ENCODE results near the gene DDIAS. TPM values are rescaled to one million over a fixed set of nuclear protein-coding genes. Genes with fewer than 3 reads are reported as not detected.
"Not testable (repeated sequence)": the region's sequence is repeated elsewhere in the genome, so short reads cannot be mapped to it uniquely, and the experiment has no call there.

The DDIAS gene, protein sequence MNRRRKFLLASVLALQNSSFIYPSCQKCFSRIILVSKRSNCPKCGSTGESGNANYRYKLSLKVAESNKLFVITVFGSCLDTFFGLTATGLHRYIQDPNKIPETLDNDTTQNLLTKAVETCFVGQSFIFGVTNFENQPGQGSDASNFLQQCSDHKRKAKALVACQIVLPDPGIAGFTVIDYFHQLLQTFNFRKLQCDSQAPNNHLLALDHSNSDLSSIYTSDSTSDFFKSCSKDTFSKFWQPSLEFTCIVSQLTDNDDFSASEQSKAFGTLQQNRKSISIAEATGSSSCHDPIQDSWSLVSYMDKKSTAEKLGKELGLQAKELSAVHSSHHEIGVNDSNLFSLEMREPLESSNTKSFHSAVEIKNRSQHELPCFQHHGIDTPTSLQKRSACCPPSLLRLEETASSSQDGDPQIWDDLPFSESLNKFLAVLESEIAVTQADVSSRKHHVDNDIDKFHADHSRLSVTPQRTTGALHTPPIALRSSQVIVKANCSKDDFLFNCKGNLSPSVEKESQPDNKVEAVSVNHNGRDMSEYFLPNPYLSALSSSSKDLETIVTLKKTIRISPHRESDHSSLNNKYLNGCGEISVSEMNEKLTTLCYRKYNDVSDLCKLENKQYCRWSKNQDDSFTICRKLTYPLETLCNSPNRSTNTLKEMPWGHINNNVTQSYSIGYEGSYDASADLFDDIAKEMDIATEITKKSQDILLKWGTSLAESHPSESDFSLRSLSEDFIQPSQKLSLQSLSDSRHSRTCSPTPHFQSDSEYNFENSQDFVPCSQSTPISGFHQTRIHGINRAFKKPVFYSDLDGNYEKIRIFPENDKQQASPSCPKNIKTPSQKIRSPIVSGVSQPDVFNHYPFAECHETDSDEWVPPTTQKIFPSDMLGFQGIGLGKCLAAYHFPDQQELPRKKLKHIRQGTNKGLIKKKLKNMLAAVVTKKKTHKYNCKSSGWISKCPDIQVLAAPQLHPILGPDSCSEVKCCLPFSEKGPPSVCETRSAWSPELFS
- 10 to 100 TPM in 1 of 12 donors, 1 to 10 TPM in 10, not detected in 1; 2.6 to 11.1 (median 4.3) TPM for polyA plus RNA-seq (ENCODE audit: insufficient read length in 12 of 12)
- long read RNA-seq, donor 1, partial matches to known transcripts: 0 of 1 reads
- long read RNA-seq, donor 1, other reads (novel, unspliced or antisense): 0 of 1 reads
- long read RNA-seq, donor 2, partial matches to known transcripts: 0 of 1 reads
- long read RNA-seq, donor 2, other reads (novel, unspliced or antisense): 0 of 1 reads
- long read RNA-seq, donor 3: 0 reads
- long read RNA-seq, donor 4: 0 reads
- long read RNA-seq, donor 5: 0 reads
- long read RNA-seq, donor 6: 0 reads
- long read RNA-seq, donor 7: 0 reads
- long read RNA-seq, donor 8, partial matches to known transcripts: 0 of 1 reads
- long read RNA-seq, donor 8, other reads (novel, unspliced or antisense): 0 of 1 reads
- long read RNA-seq, donor 9: 0 reads
- long read RNA-seq, donor 10, partial matches to known transcripts: 0 of 1 reads
- long read RNA-seq, donor 10, other reads (novel, unspliced or antisense): 0 of 1 reads
- long read RNA-seq, donor 11, partial matches to known transcripts: 0 of 2 reads
- long read RNA-seq, donor 11, other reads (novel, unspliced or antisense): 0 of 2 reads

DNA sequence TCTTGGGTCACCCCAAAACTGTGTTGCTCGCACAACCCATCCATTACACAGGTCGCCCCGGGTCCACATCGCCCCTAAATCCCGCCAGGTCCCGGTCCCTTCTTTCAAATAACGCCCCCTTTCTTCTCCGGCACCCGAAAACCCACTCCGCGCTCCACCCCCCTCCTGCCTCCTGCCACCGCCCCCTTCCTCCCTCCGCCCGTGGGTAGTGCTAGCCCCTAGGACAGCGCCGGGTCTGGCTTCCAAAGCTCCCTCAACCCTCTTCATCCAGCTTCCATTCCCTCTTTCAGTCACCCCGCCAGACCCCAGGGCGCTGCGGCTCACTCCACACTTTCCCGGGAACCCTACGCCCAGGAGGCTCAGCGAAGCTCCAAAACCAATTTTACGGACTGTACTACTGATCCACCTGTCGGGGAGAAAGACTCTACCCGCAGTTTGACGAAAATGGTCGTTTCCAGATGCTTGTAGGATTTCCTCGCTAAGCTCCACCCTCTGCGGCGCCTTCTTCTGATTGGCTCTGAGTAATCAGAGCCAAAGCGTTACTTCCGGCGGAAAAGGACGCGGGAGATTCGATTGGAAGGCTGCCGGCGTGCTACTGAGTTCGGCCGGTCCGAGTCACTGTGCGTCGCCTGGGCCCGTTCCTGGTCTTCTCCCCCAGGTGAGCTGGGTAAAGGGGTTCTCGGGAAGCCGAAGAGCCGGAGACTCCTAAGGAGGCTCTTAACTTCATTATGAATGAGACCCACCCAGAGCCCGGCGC is at the start of gene DDIAS:
TSS of gene DDIAS (plus strand) at position 572 of the 757 bp plus-strand sequence. CDS start 13,003 bp downstream, outside the sequence.
- peak; percentile 97 for DNase-seq

DNA sequence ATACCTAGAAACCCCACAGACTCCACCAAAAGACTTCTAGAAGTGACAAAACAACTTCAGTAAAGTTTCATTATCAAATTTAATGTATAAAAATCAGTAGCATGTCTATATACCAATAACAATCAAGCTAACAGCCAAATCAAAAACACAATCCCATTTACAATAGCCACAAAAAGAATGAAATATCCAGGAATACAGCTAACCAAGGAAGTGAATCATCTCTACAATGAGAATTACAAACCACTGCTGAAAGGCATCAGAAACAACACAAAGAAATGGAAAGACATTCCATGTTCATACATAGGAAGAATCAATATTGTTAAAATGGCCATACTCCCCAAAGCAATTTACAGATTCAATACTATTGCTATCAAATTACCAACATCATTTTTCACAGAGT is 47.3 kb upstream of the DDIAS start:
- DNase-seq: no peak

DNA sequence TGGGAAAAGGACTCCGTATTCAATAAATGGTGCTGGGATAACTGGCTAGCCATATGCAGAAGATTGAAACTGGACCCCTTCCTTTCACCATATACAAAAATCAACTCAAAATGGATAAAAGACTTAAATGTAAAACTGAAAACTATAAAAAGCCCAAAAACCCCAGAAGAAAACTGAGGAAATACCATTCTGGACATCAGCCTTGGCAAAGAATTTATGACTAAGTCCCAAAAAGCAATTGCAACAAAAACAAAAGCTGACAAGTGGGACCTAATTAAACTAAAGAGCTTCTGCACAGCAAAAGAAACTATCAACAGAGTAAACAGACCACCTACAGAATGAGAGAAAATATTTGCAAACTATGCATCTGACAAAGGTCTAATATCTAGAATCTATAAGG is 46.6 kb upstream of the DDIAS start:
- DNase-seq: not testable (repeated sequence)

DNA sequence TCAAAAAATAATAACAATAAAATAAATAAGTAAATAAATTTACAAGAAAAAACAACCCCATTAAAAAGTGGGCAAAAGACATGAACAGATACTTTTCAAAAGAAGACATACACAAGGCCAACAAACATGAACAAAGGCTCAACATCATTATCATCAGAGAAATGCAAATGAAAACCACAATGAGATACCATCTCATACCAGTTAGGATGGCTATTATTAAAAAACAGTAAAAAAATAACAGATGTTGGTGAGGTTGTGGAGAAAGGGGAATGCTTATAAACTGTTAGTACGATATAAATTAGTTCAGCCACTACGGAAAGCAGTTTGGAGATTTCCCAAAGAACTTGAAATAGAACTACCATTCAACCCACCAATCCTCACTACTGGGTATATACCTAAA is 45.9 kb upstream of the DDIAS start:
- DNase-seq: no peak

DNA sequence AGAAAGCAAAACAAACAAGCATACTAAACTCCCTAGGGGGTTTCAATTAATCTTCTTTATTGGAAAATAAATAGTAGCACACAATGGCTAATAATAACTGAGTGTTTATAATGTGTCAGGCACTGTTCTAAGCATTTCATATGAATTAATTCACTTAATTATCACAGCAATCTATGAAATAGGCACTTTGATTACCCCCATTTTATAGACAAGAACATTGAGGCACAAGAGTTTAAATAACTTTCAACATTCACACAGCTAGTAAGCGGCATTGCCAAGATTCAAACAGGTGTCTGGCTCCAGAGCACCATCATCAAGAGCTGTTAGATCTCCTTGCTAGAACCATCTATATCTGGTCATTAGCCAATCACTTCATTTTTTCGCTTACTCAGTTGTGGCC is 44.4 kb upstream of the DDIAS start:
- DNase-seq: no peak

DNA sequence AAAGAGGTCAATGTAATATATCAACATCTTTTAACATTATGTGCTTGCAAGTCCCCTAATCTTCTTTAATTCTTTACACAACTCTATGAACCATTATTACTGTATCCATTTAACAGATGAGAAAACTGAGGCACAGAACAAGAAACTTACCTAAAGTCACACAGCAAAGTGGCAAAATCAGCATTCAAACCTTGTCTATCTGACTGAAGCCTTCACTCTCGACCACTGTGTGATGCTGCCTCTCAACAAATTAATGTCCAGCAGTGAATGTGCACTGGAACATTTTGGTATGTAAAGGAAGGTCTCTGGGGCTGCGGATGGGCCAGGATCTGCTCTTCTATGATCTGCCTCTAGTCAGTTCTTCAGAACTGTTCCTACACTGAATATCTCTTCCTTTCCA is 43.4 kb upstream of the DDIAS start:
- no peak for DNase-seq

DNA sequence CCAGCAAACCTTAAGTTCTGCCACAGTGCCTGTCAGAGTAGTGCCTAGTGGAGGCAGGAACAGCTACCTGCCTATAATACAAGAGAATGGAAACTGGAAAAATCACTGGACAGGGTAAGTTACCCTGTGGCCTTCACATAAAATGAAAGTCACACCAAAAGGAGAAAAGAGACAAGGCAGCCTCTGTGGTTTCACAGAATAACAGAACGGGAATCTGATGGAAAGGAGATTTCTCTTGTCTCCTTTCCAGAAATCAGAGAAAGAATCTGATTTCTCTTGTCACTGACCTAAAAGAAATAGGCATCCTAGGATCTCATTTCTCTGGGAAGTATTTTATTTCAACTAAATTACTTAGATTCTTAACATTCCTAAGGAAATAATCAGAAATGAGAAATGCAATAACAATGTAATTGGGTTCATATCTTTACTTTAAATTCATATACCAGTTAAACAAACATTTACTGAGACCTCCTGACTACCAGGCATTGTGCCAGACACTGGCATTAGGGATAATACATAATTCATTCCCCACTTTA is 42.9 kb upstream of the DDIAS start:
- DNase-seq: no peak

DNA sequence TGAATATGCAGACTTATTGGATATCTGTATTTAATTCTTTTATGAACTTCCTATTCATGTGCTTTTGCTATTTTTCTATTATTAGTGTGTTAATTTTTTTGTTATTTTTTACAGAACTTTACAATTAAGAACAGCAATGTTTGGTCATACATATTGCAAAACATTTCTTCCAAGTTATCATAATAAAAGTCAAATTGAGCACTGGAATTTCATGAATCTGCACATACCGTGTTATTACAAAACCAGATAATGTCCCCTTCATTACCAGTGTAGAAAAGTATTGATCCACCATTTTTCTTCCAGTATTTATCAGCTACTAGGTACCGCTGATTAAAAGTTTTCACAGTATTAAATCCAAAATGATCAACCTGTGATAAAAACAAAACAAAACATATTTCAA is 41.8 kb upstream of the DDIAS start:
- DNase-seq: no peak

DNA sequence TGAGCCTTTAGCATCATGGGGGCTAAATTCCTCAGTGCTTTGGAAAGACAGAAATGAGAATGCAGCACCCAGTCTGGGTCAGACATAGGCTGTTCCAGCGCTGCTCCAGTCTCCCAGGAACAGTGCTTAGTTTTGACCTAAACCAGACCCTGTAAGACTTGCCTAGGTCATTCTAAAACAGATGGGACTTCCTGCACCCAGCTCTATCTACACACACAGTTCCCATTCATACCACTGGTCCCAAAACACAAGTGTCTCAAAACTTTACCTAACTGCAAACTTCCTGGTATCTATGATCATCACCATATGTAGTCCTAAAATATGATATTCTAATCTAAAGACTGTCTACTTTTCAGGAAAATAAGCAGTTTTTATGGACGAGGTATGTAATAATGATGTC is 39.2 kb upstream of the DDIAS start:
- no peak for DNase-seq

DNA sequence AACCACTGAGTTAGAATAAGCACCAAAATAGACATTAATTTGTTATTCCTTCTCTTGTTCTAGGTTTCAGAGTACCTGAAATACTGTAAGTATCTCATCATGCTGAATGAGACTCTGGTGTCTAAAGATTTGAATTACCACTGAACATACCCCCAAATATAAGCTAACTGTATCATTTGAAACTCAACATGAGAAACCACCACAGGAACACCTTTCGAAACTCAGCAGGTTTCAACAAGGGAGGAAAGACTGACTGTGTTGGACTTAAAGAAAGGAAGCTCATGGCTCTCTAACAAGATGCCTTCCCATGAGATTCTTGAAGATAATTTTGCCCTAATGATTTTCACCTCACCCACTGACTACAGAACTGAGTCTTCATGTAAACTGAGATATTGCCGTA is 38.3 kb upstream of the DDIAS start:
- no peak for DNase-seq

DNA sequence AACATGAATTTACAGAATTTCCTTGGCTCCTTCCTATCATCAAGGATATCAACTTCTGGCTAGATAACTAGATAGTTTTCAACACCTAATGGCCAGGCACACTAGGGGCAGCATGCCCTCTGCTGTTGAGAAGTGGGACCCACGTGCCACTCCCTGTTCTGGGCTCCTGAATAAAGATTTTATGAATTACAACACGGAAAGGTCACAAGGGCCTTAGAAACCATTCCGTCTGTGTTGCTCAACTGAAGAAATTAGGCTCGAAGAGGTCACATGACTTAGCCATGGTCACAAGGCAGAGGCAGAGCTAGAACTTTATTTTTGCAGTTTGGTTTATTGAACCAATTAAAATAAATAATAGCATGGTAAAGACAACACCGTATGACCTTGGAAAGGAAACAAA is 37.3 kb upstream of the DDIAS start:
- DNase-seq: peak; percentile 11

DNA sequence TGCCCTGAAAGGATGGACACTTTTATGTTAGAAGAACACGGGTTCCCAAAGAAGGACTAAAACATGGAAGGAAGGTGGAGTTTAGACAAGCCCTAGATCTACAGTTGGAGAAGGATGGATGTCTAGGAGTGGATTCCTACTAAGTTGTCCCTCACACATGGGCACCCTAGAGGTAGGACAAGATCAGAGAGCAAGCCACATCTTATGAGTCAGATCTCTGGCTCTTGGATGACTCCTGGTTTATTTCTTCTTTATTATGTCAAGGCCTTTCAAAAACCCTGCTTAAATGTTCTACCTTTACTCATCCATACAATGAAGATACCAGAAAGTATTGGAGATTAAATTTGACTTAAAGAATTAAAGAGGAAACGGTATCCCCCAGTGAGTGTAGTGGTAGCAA is 35.7 kb upstream of the DDIAS start:
- DNase-seq: no peak

DNA sequence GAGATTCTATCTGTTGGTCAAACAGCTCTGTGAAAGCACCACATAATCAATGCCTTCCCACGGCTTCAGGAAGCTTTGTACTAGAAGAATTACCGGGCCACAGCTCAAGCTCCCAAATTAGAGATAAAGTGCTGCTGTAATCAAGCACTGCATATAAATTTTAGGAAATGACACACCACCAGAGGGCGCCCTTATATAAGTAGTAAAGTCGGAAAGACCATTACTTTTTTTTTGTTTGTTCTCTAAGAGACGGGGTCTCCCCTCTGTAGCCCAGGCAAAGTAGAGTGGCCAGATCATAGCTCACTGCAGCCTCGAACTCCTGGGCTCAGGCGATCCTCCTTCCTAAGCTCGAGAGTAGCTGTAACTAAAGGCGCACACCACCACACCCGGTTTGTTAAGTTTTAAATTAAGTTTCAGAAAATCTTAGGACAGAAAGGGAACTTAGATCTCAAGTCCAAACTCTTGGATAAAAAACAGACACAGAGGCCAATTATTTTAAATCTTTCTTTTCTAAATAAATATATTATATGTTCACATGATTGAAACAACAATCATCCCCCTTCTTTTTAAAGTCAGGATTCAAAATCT is 33.9 kb upstream of the DDIAS start:
- peak; percentile 82 for DNase-seq

DNA sequence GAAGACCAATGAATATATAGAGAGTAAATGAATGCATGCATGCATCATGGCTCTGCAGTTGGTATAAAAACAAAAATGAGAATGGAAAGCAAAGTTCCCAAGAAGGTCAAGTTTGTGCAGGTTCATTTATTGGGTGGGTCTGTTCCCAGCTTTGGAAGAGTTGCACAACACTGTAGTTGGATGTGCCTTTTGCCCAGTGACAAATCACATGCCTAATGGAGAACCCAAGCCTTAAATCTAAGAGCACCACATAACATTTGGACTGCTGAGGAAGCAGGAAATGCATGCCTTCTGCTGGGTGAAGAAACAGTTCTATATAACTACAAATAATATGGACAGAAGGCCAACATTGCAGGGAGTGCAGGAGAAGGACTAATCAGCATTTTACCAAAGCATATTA is 31.9 kb upstream of the DDIAS start:
- DNase-seq: no peak

DNA sequence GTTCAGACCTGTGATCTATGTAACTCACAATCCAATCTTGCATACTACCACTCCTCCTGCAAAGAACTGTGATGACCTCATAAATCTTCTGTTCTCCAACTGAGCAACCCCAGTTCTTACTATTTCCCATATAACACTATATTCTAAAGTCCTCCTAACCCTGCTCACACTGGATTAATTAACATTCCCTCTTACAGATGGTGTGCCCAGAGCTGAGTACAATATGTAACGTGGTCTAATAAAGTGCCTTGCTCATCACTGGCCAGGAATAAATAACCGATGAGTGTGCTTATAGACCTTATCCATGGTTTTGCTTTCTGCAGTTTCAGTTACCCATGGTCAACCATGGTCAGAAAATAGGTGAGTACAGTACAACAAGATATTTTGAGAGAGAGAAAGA is 29.9 kb upstream of the DDIAS start:
- no peak for DNase-seq

DNA sequence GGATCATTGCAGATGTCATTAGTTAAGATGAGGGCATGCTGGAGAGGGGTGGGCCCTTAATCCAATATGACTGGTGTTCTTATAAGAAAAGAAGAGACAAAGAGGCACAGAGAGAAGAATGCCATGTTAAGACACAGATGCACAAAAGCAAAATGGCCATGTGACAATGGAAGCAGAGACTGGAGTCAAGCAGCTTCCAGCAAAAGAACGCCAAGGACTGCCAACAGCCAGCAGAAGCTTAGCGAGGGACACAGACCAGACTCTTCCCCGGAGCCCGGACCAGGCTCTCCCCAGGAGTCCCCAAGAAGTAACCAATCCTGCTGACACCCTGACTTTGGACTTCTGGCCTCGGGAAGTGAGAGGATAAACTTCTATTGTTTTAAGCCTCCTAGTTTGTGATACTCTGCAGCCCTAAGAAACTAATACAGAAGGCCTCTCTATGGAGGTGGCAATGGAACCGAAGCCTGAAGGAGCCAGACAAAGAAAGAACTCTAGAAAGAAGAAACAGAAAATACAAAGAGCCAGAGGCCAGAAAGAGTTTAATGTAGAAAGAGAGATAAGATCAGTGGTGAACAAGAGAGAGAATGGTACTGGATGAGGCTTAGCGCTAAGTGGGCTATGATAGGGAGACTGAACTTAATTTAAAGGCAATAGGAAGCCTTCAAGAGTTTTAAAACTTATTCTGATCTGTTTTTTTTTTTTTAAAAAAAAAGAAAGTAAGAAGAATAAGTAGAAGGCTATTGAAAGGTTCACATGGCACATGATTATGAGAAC is 29.0 kb upstream of the DDIAS start:
- DNase-seq: no peak

DNA sequence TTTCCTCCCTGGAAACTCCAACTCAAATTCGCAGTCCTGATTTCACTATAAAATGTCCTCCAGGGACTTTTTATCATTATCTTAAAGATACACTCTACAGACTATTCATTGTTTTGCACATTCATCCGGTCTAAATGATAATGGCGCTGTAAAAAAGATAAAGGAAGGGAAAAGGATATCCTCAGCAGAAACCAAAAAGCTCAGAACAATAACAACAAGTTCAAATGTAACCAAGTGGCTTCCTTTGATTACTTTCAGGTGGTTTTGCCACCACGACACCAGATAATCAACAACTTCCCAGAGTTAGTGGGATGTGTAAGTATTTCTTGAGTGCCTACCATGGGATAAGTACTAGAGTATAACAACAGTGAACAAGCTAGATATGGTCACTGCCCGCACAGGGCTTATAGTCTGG is 27.6 kb upstream of the DDIAS start:
- DNase-seq: no peak

DNA sequence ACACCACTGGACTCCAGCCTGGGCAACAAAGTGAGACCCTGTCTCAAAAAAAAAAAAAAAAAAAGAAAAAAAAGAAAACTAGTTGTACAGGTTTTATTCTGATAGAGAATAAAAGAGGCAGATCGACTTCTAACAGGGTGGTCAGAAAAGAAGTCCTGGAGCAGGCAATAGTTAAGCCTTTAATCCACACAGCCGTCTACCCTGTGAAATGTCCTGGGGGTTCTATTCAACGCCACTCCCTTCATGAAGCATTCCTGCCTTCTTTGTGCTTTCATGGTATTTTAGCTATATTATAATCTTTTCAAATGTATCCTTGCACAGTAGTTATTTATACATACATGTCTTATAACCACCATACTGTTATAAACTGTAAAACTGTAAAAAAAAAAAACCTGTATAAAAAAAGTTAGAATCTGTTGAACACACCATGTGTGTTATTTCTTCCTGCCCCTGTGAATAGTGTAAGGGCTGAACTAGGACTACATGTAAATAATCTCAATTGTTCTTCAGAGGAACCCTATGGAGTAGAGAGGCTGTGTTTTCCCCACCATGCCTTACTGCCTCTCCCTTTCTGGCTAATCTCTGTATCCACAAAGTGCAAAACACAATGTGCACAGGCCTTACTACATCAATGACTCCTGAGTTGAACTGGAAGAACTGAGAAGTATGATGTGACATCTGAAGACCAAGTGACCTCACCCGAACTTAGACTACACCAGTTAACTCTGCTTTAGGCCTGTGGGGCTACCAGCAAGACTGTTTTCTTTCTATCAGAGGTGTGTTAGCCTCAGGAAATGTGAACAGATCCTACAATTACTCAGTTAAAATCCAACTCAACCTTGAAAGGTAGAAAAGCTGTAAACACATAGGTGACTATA is 26.7 kb upstream of the DDIAS start:
- no peak for DNase-seq
